HG03025 (cell line): ENCODE measurements around the gene LMOD3.

Experiments used
- ATAC-seq: cut with Tn5 transposase; IDR thresholded peaks from one replicate; pipeline ENCODE4 v1.9.1; 2021; ENCODE audit warnings: mild to moderate bottlenecking, moderate library complexity; ENCODE audit not compliant: unreplicated experiment, low FRiP score

Gene LMOD3

GRCh38 chr3:69122403-69122802 lies at the start of gene LMOD3:
Gene LMOD3, minus strand, starts transcription at chr3:69122595. Its CDS starts 209 bp downstream, at chr3:69122386.
- ATAC-seq: no peak

DNA sequence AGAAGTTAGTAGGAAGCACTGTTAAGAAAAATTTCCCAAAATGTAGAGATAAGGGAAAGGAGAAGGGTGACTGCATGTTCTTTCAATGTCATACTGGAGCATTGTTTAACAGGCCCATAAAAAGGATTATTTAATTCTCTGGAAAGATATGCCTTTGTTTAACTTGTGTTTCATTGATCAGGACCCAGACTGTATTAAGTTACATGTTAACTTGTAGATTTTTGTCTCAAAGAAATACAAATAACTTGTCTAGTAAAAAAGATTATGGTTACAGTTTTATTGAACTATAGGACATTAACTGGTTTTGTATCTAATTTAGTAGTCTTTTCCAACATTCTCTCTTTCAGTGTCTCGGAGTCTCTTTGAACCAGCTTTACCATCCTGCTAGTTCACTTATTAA lies 49.7 kb upstream of the LMOD3 start:
- ATAC-seq: no peak

DNA sequence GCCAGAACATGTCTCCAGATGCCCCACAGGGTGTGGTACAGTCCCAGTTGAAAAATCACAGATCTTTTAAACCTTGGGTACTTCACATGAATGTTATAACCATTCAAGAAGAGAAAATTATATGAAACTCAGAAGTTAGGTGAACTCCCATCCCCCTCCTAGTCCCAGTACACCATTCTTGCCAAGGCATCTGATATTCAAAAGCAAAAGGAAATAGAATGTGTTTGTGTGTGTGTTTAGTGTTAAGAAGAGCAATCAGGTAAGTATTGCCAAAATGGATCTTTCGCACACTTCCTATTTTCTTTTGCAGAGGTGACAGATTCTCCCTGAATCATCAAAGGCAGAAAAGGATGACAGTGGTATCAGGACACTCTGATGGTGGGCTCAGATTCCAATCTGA lies 44.1 kb upstream of the LMOD3 start:
- no peak for ATAC-seq

DNA sequence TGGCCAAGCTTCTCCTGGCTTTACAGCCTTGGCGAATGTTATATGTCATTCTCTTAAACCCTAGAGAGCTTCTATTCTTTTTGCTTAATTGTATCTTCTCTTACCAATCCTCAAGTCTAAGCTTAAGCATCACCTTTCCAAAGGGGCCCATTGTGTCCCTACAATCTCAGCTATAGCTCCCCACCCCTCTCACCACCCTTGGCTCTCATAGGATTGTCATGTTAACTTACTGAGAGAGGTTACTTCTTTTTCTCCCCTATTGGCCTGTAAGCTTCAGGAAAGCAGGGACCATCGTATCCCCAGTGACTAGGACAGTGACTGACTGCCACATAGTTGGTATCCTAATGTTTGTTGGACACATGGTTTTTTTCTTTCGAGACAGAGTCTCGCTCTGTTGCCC lies 43.3 kb upstream of the LMOD3 start:
- no peak for ATAC-seq

- ATAC-seq: no peak
Measured at GRCh38 chr3:69164296-69164695, 41.9 kb upstream of the LMOD3 start.

GRCh38 chr3:69162308-69162980 lies 40.0 kb upstream of the LMOD3 start:
- no peak for ATAC-seq

DNA sequence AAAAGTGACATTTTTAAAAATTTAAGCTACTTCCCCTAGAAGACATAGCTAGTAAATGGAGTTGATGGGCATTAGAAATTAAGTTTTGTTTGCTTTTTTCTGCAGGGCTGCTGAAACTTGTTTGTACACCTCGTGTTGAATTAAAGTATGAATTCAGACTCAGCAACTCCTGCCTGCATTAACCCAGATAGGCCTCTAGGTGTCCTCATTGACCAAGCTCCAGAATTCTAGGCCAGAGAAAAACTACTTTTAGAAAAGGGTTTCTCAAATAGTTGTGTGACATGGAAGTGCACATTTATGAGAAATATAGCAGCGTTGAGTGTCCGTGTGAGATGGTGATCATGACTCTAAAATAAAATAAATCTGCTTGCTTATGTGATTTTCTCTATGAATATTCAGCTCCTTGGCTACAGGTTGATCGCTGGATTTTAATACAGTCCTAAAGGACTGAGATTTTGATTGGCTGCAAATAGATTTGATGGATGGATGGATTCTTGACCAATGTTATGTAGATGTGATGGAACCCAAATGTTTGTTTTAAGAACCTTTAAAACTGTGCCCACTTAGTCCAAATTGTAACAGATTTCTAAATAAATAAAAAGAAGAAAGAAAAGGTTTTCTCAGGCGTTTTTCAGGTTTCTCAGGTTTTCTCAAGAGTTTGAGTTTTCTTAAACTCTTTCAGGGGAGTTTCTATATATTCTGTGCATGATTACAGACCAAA lies 39.4 kb upstream of the LMOD3 start:
- no peak for ATAC-seq

DNA sequence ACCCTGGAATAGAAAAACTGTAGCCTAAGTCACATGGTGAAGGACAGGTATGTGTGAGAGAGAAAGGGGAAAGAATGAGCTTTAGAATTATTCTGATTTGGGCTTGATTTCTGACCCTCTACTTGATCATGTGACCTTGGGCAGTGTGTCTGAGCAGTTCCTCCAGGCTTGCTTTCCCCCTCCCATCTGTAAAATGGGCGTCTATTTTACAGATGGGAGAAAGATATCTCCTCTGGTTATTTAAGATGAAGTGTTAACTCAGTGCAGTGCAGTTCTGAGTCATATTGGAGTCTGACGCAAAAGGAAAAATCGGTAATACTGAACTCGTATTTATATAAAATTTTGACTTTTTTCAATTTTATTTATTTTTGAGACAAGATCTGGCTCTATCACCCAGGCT lies 38.1 kb upstream of the LMOD3 start:
- no peak for ATAC-seq

DNA sequence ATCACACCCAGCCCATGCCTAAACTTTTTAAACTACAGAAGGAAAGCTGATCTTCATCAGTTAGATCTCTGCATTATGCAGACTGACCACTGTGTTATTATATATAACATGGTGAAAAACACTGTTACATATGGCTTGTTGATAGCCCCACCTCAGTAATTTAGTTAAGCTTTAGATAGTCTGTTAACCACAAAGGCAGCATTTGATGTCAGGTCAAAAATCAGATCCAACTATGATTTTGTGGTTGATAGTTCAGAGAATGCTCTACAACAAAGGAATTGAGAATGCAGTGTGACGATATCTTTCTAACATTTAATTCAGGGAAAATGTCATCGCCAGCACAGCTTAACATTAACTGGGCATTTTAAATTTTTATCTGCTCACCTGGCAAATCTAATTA lies 37.7 kb upstream of the LMOD3 start:
- ATAC-seq: no peak

GRCh38 chr3:69149586-69149985 lies 27.2 kb upstream of the LMOD3 start:
- no peak for ATAC-seq

DNA sequence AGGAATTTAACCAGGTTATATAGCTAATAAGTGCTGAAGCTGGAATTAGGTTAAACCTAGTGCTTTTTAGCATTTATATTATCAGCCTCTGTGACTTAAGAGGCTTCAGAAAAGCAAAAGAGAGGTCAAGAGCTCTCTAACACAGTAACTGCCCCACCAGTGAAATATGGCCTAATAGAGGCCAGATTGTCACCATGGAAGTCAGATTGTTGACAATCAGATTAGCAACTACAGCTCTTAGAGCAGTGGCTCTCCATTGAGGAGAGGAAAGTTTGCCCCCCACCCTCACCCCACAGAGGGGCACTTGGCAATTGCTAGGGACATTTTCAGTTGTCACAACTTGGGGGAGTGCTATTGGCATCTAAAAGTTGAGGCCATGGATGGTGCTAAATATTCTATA lies 23.3 kb upstream of the LMOD3 start:
- ATAC-seq: no peak

DNA sequence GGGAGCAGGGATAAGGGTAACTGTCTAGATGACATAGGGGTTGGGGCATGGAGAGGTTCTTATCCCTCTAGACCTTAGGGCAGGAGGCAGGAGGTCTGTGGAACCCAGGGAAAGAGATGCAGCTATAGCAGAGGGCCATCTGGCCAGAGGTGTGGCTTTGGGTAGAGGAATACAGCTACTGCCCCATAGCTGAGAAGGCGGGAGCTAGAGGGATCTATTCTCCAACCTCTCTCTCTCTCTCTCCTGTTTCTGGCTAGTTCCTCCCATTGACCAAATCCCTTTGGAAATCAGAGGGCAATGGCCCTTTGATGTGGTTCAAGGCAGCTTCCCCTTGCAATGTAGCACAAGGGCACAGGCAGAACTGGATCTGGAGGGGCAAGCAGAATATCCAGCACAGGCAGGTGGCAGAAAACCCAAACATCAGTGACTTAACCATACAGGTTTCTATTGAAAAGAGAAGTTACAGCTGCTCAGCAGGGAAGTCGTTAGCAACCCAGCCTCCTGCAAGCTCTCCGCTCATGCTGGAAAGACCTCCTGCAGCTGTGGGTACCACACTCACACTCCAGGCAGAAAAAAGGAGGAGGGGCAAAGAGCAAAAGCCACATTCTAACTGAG lies 22.3 kb upstream of the LMOD3 start:
- ATAC-seq: no peak

DNA sequence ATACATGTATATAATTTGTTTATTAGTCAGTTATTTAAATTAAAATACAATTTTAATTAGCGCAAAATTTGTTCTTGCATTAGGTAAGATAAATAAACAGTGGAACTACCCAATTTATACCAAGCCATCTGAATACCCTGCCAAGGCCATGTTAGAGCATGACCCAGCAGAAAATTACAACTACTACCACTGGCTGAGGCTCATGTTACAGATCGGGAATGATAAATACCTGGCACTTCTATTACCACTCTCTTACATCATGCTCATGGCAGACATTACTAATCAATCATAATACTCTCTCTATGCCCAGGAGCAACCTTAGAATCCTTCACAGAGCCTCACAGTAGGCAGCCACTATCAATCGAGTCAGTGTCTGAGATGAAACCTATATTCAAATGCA lies 21.2 kb upstream of the LMOD3 start:
- ATAC-seq: no peak

GRCh38 chr3:69142797-69143454 lies 20.5 kb upstream of the LMOD3 start:
- ATAC-seq: no peak

DNA sequence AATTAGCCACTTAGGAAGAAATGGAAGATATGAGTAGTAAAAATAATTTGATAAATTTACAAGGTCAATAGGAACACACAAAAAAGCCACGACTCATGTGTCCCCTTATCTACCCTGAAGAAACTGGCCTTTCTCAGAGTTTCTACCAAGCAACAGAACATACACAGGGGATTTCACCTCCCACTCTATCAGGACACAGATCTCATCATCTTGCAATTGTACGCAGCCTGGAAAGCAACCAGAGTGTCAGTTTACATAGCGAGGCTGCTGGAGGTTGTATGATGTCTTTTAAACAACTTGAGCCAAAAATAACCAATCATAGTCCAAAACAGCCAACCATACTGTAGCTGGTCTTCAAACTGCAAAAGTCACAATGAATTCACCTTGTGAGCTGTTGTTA lies 19.7 kb upstream of the LMOD3 start:
- no peak for ATAC-seq

- ATAC-seq: no peak
Measured at GRCh38 chr3:69141313-69141712, 18.9 kb upstream of the LMOD3 start.

- no peak for ATAC-seq
Measured at GRCh38 chr3:69137412-69137811, 15.0 kb upstream of the LMOD3 start.

DNA sequence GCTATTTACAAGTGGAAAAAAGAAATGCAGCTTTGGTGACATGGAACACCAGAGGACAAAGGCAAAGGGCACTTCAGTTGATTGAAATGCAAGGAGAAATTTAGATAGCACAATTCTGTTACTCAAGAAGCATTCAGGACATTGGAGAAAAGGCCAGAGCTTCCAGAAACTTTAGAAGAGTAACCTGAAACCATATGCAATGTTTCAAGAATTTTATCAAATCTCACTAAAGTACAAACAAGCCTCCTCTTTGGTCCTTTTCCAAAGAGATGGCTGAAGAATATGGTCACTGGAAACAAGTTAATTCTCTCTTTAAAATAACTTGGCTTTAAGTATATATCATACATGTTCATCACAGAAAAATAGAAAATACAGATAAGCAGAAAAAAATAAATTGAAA lies 14.6 kb upstream of the LMOD3 start:
- ATAC-seq: no peak

DNA sequence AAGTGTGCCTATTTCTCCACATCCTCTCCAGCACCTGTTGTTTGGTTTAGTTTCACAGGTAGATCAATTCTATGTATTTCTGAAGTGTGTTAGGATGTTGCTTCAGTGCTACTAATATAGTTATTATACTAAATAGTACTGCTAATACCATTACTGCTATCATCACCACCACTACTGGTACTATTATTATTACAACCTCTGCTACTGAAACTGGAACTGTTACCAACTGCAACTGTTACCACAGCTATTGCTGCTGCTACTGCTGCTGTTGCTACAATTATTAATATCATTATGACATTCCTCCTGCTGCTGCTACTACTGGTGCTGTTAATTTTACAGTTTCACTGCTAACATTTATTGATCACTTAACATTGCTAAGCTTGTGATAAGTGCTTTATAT lies 8.3 kb upstream of the LMOD3 start:
- ATAC-seq: peak; percentile 86

DNA sequence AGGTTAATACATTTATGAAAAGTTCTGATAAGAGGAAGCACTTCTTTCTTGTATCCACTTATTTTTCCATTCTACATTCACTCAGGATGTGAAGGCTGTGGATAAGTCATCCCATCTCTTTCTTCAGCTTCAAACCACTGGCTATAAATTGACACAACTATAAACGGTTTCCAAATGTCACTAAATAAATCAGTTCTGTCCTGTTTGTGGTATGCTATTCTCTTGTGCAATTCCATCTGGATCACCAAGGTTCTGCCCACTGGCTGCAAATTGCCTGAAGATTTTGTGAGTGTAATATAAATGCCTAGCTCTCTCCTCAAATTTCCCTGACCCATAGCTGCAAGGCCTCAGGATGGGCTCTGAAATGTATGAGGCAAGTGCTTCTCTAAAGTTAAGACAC lies 7.1 kb upstream of the LMOD3 start:
- no peak for ATAC-seq

DNA sequence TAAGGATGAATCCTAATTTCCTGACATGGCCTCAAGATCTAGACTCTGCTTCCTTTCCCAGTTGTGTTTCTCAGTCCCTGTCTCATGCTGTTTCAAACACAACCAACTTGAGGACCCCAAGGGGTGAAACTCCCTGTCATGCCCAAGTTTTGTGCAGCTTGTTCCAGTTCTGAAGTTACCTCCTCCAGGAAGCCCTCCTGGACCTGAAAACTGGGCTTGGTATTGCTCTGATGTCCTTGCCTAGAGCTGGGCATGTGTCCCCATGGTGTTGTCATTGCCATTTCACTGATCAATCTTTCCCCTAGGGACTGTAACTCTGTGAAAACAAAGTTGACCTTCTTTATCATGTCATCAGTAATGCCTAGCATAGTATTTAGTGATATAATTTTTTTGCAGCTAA lies 6.1 kb upstream of the LMOD3 start:
- ATAC-seq: no peak
